Forelimb muscle (tissue), 1 donor: ENCODE measurements around the gene LASP1NB.

ENCODE experiments used
- DNase-seq: peaks from one replicate; pipeline ENCODE4 v3.0.0-alpha.2; 2013; ENCODE audit warnings: low read depth

LASP1NB gene

GRCh38 chr17:38925263-38925995 is at the start of gene LASP1NB:
Gene LASP1NB (plus strand): TSS chr17:38925614.
- no peak for DNase-seq

GRCh38 chr17:38877130-38877851 is 48.1 kb upstream of the LASP1NB start:
- DNase-seq = no peak

- no peak for DNase-seq
Measured at GRCh38 chr17:38879878-38880665, 45.3 kb upstream of the LASP1NB start.

GRCh38 chr17:38881600-38882191 is 43.7 kb upstream of the LASP1NB start:
- DNase-seq = no peak

GRCh38 chr17:38882870-38883269 is 42.5 kb upstream of the LASP1NB start:
- DNase-seq = no peak

- DNase-seq = no peak
Measured at GRCh38 chr17:38883592-38884526, 41.6 kb upstream of the LASP1NB start.

- DNase-seq = no peak
Measured at GRCh38 chr17:38885044-38885727, 40.2 kb upstream of the LASP1NB start.

- DNase-seq = no peak
Measured at GRCh38 chr17:38885728-38886642, 39.4 kb upstream of the LASP1NB start.

GRCh38 chr17:38886643-38887010 is 38.8 kb upstream of the LASP1NB start:
- no peak for DNase-seq

GRCh38 chr17:38888842-38889241 is 36.6 kb upstream of the LASP1NB start:
- no peak for DNase-seq

GRCh38 chr17:38889745-38890409 is 35.5 kb upstream of the LASP1NB start:
- no peak for DNase-seq

- no peak for DNase-seq
Measured at GRCh38 chr17:38890410-38890746, 35.0 kb upstream of the LASP1NB start.

- no peak for DNase-seq
Measured at GRCh38 chr17:38891441-38891840, 34.0 kb upstream of the LASP1NB start.

- no peak for DNase-seq
Measured at GRCh38 chr17:38892083-38892482, 33.3 kb upstream of the LASP1NB start.

- DNase-seq = no peak
Measured at GRCh38 chr17:38892620-38893019, 32.8 kb upstream of the LASP1NB start.

GRCh38 chr17:38893113-38893512 is 32.3 kb upstream of the LASP1NB start:
- no peak for DNase-seq

- no peak for DNase-seq
Measured at GRCh38 chr17:38893607-38894006, 31.8 kb upstream of the LASP1NB start.

GRCh38 chr17:38894276-38894675 is 31.1 kb upstream of the LASP1NB start:
- DNase-seq = no peak
